ENCODE data around the gene PIK3R5. TPM values are rescaled to one million over a fixed set of nuclear protein-coding genes. Genes with fewer than 3 reads are reported as not detected.

The PIK3R5 gene
- total RNA-seq, 1 experiment from 2014 or later, result 0.09 TPM

DNA sequence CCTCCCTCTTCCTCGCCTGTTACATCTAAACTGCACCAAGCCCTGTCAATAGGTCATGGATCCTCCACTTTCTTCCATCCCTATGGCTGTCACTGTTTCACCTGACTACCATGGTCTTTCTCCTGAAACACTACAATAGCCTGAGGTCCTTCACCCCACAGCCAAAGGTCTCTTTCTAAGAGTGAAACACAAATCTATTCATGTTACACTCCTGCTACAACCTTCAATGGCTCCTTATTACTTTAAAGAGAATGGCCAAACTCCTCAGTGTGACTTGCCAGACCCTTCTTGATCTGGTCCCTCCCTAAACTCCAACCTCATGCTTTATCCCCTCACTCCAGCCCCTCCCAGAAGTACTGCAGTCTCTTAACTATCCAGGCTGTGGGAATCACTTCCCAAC, 97.4 kb downstream of the PIK3R5 start:
- ChIA-PET CTCF (no interaction called here), POLR2A (ENCODE audit: low non-redundant PET) (no interaction called here)
- no TSS peak for BruUV-seq (replicated peaks)
- TF ChIP-seq, protein P1, sequence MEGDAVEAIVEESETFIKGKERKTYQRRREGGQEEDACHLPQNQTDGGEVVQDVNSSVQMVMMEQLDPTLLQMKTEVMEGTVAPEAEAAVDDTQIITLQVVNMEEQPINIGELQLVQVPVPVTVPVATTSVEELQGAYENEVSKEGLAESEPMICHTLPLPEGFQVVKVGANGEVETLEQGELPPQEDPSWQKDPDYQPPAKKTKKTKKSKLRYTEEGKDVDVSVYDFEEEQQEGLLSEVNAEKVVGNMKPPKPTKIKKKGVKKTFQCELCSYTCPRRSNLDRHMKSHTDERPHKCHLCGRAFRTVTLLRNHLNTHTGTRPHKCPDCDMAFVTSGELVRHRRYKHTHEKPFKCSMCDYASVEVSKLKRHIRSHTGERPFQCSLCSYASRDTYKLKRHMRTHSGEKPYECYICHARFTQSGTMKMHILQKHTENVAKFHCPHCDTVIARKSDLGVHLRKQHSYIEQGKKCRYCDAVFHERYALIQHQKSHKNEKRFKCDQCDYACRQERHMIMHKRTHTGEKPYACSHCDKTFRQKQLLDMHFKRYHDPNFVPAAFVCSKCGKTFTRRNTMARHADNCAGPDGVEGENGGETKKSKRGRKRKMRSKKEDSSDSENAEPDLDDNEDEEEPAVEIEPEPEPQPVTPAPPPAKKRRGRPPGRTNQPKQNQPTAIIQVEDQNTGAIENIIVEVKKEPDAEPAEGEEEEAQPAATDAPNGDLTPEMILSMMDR (conservative IDR thresholded peaks at IDR 0.05; ENCODE audit: low read depth, low read length), result no peak
- TF ChIP-seq EZH2 (IDR thresholded peaks at IDR 0.05; ENCODE audit: borderline replicate concordance, low read depth, low read length, poor library complexity, severe bottlenecking), result no peak
- intact Hi-C loops (cut with micrococcal nuclease; ENCODE audit: unreplicated experiment), result no loop called here
- no peaks in the 10 kb centered on the region for H3K36me3 ChIP-seq (ENCODE audit: insufficient read depth, low read length, poor library complexity, severe bottlenecking)
- no peak for DNase-seq (ENCODE audit: low spot score)
- H3K27me3 ChIP-seq (replicated peaks; ENCODE audit: insufficient read depth, low read depth, low read length, poor library complexity), result no peaks in the 10 kb centered on the region
- H3K4me1 ChIP-seq (ENCODE audit: insufficient read depth, low read length, poor library complexity, severe bottlenecking), result no peaks in the 10 kb centered on the region
- H3K4me3 ChIP-seq (ENCODE audit: low read depth, low read length, poor library complexity, severe bottlenecking), result no peak overlapping the region
- no peak overlapping the region for H3K27ac ChIP-seq (ENCODE audit: low read depth, low read length, poor library complexity, severe bottlenecking)
- no peaks in the 10 kb centered on the region for H3K9me3 ChIP-seq (ENCODE audit: low read depth, low read length, poor library complexity, severe bottlenecking)

DNA sequence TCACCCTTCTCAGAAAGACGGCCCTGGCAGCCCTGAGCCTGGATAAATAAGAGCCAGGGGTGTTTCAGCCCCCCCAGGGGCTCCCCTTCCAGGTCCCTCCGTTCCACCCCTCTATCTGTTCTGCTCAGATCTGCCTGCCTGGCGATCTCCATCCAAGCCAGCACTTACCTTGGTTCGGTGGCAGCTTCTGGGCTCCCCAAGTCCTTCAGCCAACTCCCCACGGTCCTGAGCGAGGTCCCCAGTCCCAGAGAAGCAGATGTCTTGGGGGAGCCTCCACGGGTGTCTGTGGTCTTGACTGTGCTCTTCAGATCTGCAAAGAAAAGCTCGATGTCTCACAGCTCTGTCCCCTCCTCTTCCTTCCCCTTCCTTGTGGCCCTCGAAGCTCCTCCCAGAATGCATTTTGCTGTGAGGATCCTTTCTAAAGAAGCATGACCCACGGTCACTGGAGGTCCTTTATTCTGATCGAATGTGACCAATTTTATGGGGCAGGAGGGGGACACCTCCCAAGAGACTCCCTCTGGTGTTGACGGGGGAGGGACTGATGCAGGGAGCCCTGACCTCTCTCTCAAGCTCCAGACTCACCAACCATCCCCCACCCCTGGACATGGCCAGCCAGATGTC, 98.0 kb downstream of the PIK3R5 start, which contains the start of gene PIK3R6:
TSS of gene PIK3R6 (minus strand) at position 314 of the 621 bp plus-strand sequence. CDS start 17,880 bp downstream, outside the sequence.
- Histone ChIP-seq H3K9me3 (ENCODE audit: low read depth, low read length, poor library complexity, severe bottlenecking) (no peaks in the 10 kb centered on the region), H3K4me3 (ENCODE audit: low read depth, low read length, poor library complexity, severe bottlenecking) (no peak within 1 kb of the TSS), H3K27me3 (replicated peaks; ENCODE audit: insufficient read depth, low read depth, low read length, poor library complexity) (no peaks in the 10 kb centered on the region), H3K36me3 (ENCODE audit: insufficient read depth, low read length, poor library complexity, severe bottlenecking) (no peaks in the 10 kb centered on the region), H3K27ac (ENCODE audit: low read depth, low read length, poor library complexity, severe bottlenecking) (no peak within 1 kb of the TSS), H3K4me1 (ENCODE audit: insufficient read depth, low read length, poor library complexity, severe bottlenecking) (no peaks in the 10 kb centered on the region)
- TF ChIP-seq, protein P1 (conservative IDR thresholded peaks at IDR 0.05; ENCODE audit: low read depth, low read length), result no peak
- TF ChIP-seq EZH2 (IDR thresholded peaks at IDR 0.05; ENCODE audit: borderline replicate concordance, low read depth, low read length, poor library complexity, severe bottlenecking), result no peak
- ChIA-PET CTCF (no interaction called here), POLR2A (ENCODE audit: low non-redundant PET) (no interaction called here)
- intact Hi-C loops (cut with micrococcal nuclease; ENCODE audit: unreplicated experiment), result no loop called here
- DNase-seq (ENCODE audit: low spot score), result no peak
- no TSS peak for BruUV-seq (replicated peaks)

DNA sequence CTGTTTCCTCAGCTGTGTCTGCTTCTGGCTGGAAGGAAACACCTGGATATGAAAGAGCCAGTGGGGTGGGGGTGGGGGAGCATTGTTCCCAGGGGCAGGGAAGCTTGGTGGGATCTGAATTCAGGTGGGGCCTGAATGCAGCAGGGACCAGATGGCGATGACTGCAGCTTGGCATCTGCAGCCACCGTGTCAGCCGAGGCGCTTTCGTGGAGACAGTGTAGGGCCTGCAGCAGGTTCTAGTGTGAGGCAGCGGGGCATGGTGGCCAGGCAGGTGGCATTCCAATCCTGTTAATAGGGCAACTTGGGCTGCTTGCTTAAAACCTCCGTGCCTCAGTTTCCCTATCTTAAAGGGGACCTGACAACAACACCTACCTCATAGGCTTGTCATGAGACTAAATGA, 99.7 kb downstream of the PIK3R5 start:
- no peak for DNase-seq (ENCODE audit: low spot score)
- H3K4me1 ChIP-seq (ENCODE audit: insufficient read depth, low read length, poor library complexity, severe bottlenecking), result no peaks in the 10 kb centered on the region
- POLR2A ChIA-PET (ENCODE audit: low non-redundant PET), result interaction anchor here (0.5 to 0.6 kb wide), 3 partner anchors 385 to 1254 kb away, joined by 3 to 7 read pairs (median 4); no protein-coding TSS in a partner anchor
- TF ChIP-seq, protein P1 (conservative IDR thresholded peaks at IDR 0.05; ENCODE audit: low read depth, low read length), result no peak
- TF ChIP-seq EZH2 (IDR thresholded peaks at IDR 0.05; ENCODE audit: borderline replicate concordance, low read depth, low read length, poor library complexity, severe bottlenecking), result no peak
- H3K9me3 ChIP-seq (ENCODE audit: low read depth, low read length, poor library complexity, severe bottlenecking), result no peaks in the 10 kb centered on the region
- no TSS peak for BruUV-seq (replicated peaks)
- H3K36me3 ChIP-seq (ENCODE audit: insufficient read depth, low read length, poor library complexity, severe bottlenecking), result no peaks in the 10 kb centered on the region
- no peaks in the 10 kb centered on the region for H3K27me3 ChIP-seq (replicated peaks; ENCODE audit: insufficient read depth, low read depth, low read length, poor library complexity)
- CTCF ChIA-PET, result no interaction called here
- intact Hi-C loops (cut with micrococcal nuclease; ENCODE audit: unreplicated experiment), result no loop called here
- H3K27ac ChIP-seq (ENCODE audit: low read depth, low read length, poor library complexity, severe bottlenecking), result no peak overlapping the region
- no peak overlapping the region for H3K4me3 ChIP-seq (ENCODE audit: low read depth, low read length, poor library complexity, severe bottlenecking)

Data from A673 (cell line).